C1 segment of cervical spinal cord (tissue), 14 donors: ENCODE measurements around the gene PCBD1.

ENCODE experiments used
- DNase-seq, 14 donors: peaks; one replicate each; lab custom pipeline; 2025; lab: John Stamatoyannopoulos, UW

PCBD1 gene

DNA sequence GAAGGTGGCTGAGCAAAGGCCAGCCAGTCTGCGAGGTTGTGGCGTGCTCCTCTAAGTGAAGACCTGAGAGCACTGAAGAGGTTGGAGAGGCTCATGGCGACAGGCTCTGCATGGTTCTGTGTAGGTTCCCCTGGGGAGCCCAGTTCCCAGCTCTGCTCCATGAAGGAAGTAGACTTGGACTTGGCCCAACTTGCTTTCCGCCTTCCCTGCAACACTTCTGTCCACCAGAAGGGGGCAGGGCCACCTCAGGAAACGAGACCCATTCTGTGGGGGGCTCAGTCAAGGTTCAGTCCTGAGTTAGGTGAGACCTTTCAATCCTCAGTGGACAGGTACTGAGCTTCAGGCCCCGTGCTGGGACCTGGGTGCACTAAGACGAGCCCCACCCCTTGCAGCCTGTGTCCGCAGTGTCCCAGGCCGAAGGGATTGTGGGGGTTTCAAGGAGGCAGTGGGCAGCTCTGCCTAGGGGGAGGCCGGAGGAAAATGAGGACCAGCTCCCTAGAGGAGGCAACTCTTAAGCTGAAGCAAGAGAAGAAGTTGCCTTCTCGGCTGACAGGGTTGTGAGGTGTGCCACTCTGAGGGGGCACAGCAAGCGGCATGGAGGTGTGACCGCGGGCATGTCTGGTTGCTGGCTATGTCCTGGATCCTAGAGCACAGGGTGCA is 15.0 kb upstream of the PCBD1 start:
- DNase-seq = peak in 8 of 14 donors; percentile 12 to 53 (median 28)

DNA sequence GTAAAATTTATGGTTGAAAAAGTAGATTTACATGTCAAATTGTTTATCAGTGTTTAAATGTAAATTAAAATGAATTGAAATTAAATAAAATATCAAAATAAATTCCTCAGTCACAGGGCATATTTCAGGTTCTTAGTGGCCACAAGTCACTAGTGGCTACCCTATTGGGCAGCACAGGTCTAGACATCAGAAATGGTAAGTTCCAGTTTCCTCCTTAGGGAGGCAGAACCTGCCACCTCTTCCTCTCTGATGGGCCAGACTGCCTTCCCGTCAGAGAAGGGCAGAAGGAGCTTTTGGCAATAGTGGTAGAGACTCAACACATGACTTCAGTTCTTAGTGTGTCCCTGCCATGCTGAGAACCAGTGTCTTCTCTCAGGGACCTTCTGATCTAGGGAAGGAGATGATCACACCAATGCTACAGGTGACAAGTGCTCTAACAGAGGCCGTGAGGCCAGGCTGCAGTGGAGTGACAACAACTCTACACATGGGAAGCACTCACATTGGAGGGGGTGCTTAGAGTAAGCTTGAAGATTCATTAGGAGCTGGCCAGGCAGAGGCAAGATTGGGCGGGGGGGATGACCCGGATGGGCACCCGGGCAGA is 14.4 kb upstream of the PCBD1 start:
- DNase-seq = no peak

- DNase-seq = no peak
Observed at GRCh38 chr10:70901276-70901878, 13.0 kb upstream of the PCBD1 start.

DNA sequence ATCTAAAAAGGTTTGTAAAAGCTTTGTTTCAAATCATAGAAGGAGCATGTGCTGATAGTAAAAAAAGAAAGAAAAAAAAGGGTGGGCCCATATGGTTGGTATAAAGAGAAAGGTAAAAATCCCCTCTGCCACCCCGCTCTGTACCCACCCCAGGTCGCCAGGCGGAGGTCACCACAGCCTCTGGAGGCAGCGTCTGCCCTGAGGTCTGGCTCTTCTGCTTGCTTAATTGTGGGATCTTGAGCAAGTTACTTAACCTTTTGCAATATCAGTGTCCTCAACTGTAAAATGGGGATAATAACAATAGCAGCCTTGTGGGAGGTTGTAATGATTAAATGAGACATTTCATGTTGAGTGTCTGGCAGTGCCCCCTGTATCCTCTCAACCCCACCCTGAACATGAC is 10.7 kb upstream of the PCBD1 start:
- DNase-seq = no peak

DNA sequence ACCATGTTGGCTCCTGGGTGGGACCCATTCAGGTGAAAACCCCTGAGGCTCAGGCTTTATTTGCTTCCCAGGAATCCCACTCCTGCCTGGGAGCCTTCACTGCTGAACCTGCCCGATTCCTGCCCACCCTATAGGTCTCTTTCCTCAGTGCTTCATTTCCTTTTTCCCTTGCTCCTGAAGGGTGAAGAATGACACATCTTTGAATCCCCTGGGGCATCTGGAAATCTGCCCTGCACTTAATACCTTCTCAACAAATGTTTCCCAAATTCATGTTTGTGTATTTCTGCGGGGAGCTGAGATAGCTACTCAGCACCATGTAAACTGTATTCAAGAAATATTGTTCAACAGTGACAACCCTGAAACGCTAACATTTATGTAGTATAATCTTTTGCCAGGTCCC is 10.3 kb upstream of the PCBD1 start:
- no peak for DNase-seq

GRCh38 chr10:70896551-70896950 is 8.2 kb upstream of the PCBD1 start:
- no peak for DNase-seq

DNA sequence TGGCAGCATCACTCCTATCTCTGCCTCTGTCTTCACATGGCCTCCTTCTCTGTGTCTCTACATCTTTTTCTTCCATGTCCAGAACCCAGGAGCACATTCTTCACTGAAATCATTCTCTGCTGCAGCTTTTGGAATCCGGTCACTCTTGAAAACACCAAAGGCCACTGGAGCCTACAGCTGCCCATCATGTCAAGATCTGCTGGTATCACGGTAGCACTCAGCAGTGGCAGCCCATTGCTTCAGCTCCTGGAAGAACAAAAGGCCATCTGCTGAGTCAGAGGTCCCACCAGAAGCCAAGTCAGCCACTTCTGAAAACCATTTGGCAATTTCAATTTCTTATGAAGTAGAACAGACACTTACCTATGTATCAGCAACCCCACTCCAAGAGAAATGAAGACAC is 6.1 kb upstream of the PCBD1 start:
- no peak for DNase-seq

DNA sequence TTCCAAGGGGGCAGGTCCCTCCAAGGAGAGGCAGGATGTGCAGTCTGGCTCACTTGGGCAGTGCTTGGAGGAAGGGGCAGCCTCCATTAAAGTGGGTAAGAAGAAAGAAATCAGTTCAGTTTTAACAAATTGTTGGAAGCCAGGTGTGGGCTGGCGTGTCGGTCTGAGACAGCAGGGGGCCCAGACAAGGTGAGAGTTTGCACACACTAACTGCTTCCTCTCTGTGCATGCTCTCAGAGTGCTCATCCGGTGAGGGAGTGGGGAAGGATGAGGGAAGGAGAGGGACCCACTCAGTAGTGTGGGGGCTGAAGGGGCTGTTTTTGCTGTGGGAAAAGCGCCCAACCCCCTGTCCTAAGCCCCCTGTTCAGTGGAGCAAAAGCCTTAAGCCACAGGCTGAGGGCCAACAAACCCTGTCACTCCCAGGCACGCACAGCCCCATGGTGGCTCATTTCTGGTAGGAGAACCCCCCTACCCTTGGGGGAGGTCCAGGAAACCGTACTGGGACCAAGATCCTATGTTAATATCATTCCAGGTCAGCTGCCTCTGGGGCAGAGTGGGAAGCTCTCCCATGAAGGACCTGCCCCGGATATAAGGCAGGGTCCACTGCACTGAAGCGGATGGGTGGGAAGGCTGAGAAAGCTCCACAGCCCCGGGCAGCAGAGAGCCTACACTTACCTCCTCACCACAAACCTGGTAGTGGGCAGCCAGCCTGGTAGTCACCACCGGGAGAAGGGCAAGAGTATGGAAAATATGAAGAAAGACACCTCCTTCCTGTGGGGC is 5.1 kb upstream of the PCBD1 start:
- DNase-seq = no peak

- DNase-seq = no peak
Observed at GRCh38 chr10:70892631-70893030, 4.3 kb upstream of the PCBD1 start.

GRCh38 chr10:70891627-70892026 is 3.3 kb upstream of the PCBD1 start:
- DNase-seq = no peak

DNA sequence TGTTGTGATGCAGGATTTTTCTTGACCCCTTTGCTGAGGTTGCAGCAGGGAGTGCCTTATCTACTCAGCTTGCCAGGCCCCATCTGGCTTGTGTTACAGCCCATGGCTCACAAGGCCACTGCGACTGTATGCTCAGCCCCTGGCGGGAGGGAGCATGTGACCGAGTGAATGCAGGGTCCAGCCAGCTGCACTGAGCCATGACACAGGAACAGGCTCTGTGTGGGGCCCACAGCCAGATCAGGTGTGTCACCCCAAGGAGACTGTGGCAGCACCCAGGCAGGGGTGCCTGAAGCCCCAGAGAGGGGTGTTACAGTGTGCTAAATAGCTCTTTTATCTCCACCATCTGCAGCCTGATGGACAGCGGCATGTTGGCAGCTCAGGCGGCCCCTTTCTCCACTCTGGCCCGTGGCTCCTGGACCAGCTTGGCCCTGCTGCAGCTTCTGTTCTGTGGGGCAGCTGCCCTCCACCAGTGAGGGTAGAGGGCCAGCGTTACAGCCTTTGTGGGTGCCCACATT is 2.6 kb upstream of the PCBD1 start:
- DNase-seq = peak in 10 of 14 donors; percentile 20 to 45 (median 34)

DNA sequence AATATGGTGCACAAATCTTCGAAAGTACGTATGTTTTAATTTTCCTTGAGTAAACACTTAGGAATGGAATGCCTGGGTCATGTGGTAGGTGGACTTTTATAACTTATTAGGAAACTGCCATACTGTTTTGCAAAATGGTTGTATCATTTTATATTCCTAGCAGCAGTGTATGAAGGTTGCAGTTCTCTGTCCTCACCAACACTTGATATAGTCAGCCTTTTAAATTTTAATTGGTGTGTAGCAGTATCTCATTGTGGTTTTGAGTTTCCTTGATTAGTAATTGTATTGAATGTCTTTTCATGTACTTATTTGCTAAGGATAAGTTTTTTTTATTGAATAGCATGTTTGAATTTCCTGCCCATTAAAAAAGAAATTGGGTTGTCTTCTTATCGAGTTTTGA is 926 bp upstream of the PCBD1 start:
- no peak for DNase-seq

DNA sequence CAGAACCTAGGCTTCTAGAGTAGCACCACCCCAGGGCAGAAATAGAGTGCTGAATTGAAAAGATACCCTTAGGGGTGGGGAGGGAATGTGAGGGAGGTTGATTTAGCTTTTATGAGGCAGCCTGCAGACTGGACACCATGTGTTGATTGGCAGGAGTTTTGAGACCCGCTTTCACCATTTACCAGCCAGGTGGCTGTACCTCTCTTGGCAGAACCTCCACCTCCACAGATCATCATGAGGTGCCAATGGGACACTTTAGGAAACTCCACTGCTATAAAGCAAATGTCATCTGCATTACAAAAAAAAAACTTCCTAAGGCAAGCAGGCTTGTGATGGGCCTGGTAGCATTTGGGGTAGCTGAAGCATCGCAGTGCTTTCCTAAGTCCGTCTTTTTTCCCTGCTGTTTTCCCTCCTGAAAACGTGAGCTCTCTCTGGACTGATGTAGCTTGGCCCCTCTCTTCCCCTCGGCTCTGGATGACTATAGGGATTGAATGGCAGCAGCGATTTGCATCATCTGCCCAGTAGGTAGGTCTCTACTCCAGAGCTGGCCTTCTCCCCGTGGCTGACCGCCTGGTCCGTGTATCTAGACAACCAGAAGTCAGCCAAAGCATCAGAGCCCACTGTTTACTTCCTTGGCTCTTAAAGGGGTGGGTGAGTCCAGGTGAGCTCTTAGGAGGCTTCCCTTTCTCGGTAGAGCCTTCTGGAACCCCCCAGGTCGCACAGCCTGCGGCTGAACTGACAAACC is 1.3 kb downstream of the PCBD1 start:
- peak in 1 of 14 donors; percentile 69 for DNase-seq

GRCh38 chr10:70885931-70886903 is 2.1 kb downstream of the PCBD1 start:
- DNase-seq = no peak

- DNase-seq = no peak
Observed at GRCh38 chr10:70885481-70885880, 2.9 kb downstream of the PCBD1 start.

GRCh38 chr10:70884741-70885140 is 3.6 kb downstream of the PCBD1 start:
- no peak for DNase-seq

- peak in 12 of 14 donors; percentile 17 to 69 (median 56) for DNase-seq
Observed at GRCh38 chr10:70880077-70880534, 8.3 kb downstream of the PCBD1 start.

- no peak for DNase-seq
Observed at GRCh38 chr10:70879207-70879606, 9.2 kb downstream of the PCBD1 start.

DNA sequence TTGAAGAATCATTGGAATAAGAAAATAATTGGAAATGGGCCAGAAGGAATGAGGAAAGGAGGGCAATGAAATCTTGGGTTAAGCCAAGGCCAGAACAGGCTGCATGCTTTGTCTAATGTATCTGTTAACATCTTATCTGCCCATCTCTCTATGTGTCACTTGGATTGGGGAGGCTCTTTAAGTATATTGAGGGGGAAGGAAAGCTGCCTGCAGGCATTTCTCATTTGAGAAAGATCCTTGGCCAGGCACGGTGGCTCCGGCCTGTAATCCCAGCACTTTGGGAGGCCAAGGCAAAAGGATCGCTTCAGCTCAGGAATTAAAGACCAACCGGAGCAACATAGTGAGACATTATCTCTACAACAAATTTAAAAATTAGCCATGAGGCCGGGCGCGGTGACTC is 14.3 kb downstream of the PCBD1 start:
- DNase-seq = no peak

DNA sequence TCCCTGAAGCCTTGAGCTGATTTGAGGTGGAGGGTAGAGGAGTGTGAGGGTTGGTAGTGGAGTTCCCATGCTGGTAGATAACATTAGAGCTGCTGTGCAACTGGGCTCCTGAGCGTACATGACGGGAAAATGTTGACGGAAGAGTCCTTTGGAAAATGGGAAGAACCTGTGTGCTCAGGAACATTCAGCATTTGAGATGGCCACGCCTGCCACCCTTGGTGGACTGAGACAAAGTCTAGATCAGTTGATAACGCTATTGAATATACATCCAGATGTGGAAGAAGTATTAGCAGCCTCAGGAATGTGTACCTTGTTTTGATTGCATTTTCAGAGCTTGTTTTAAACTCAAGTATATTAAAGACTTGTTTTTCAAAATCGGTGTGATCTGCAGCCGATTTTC is 16.1 kb downstream of the PCBD1 start:
- DNase-seq = no peak
